ENCODE data around the gene MRC1.

Gene MRC1

DNA sequence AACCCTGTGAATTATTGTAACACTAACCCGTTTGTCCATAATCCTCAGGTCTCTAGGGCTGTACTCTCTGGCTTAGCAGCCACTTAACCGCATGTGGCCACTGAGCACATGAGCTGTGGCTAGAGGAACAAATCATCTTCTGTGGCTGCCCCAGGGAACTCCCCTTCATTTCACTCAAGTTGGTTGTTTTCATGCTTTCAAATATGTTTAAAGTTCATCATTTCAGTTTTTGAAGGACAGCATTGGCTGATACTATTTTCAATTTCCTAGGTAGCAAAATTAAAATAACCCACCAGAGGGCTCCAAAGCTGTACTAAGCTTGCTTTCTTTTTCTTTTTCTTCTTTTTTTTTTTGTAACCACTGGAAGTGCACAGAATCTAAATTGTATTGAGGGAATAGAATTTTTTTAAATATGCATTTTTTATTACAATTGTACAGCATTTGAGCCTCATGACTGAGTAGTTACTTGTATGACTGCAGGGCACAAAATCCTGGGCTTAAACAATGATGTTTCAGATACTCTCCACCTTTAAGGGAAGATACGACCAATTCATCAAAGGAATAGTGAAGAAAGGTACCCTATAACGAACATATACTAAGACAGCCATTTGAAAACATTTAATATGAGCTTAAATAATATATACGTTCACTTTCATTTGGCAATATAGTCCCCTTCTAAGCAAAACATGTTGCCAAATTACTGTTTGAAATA, 38.6 kb downstream of the MRC1 start:
- TF ChIP-seq ZNF654 (tag by site-specific recombination; IDR thresholded peaks at IDR 0.05; ENCODE audit: low read depth) = peak; percentile 72
- no peak for TF ChIP-seq ZNF426 (tag by site-specific recombination; IDR thresholded peaks at IDR 0.05)
- no peaks in the 10 kb centered on the region for H3K4me1 ChIP-seq (ENCODE audit: control insufficient read depth, insufficient read depth, low read length)
- POLR2A ChIA-PET = no interaction called here
- no peaks in the 10 kb centered on the region for H3K9me3 ChIP-seq (ENCODE audit: control insufficient read depth, insufficient read depth, low read depth, low read length)
- H3K27ac ChIP-seq (ENCODE audit: extremely low read depth, low read depth, low read length) = no peak overlapping the region
- CTCF ChIA-PET = interaction anchor here (0.5 to 4.0 kb wide), 16 partner anchors 9 to 465 kb away, joined by 3 to 16 read pairs (median 4); no protein-coding TSS in a partner anchor
- no peaks in the 10 kb centered on the region for H3K36me3 ChIP-seq (ENCODE audit: control insufficient read depth in 2 of 2, insufficient read depth in 1 of 2, low read length in 2 of 2)
- H3K4me3 ChIP-seq (ENCODE audit: low read depth, low read length) = no peak overlapping the region

DNA sequence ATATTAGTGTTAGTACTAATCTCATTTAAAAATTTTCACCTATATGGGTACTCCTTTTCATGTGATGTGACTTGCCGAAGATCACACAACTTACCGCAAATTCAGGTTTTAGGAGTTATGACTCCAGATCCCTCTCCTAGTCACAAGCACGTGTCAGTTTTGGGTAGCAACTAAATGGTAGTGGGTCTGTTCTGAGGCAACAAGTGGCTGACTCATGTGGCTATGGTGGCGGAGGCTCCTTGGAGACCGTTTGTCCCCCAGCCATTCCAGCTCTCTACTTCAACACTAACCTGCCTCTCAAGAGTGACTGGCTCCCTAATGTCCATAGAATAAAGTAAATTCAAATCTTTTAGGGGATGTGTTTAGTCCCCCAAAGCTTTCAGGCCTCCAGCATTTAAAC, 39.5 kb downstream of the MRC1 start:
- CTCF ChIA-PET = interaction anchor here (1.3 to 4.0 kb wide), 8 partner anchors 10 to 390 kb away, joined by 3 to 16 read pairs (median 8); no protein-coding TSS in a partner anchor
- POLR2A ChIA-PET = no interaction called here
- Histone ChIP-seq H3K36me3 (ENCODE audit: control insufficient read depth in 2 of 2, insufficient read depth in 1 of 2, low read length in 2 of 2) (no peaks in the 10 kb centered on the region), H3K4me1 (ENCODE audit: control insufficient read depth, insufficient read depth, low read length) (no peaks in the 10 kb centered on the region), H3K4me3 (ENCODE audit: low read depth, low read length) (no peak overlapping the region), H3K27ac (ENCODE audit: extremely low read depth, low read depth, low read length) (no peak overlapping the region), H3K9me3 (ENCODE audit: control insufficient read depth, insufficient read depth, low read depth, low read length) (no peaks in the 10 kb centered on the region)
- no peak for TF ChIP-seq ZNF133 (tag by site-specific recombination; IDR thresholded peaks at IDR 0.05)
- peak; percentile 87 for TF ChIP-seq SCRT2 (tag by site-specific recombination; IDR thresholded peaks at IDR 0.05)
- peak; percentile 44 for TF ChIP-seq SCRT1 (tag by site-specific recombination; IDR thresholded peaks at IDR 0.05; ENCODE audit: borderline replicate concordance)
- no peak for TF ChIP-seq ZNF239 (tag by site-specific recombination; IDR thresholded peaks at IDR 0.05)
- TF ChIP-seq ZXDB (tag by site-specific recombination; IDR thresholded peaks at IDR 0.05) = no peak

DNA sequence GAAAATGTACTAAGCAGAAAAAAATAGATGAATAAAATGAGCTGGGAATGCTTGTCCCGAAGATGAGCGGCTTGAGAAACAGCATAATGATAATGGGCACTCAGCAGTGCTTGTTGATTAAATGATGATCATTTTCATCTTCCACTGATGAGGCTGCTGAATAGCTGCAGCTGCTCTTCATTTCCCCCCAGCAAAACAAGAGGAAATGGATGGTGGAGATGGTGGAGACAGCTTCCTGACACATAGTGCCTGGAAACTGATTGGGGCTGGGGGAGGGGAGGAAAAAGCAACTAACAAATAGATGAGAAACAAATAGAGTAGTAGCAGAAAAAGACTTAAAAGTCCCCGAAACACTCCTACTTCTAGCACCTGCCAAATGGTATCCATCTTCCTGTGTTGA, 41.4 kb downstream of the MRC1 start:
- no peak overlapping the region for H3K4me3 ChIP-seq (ENCODE audit: low read depth, low read length)
- H3K4me1 ChIP-seq (ENCODE audit: control insufficient read depth, insufficient read depth, low read length) = no peaks in the 10 kb centered on the region
- TF ChIP-seq ZNF768 (tag by site-specific recombination; IDR thresholded peaks at IDR 0.05) (no peak), ZNF514 (tag by site-specific recombination; IDR thresholded peaks at IDR 0.05) (no peak), ZNF555 (tag by site-specific recombination; conservative IDR thresholded peaks at IDR 0.05) (no peak), HOXC10 (CRISPR knock-in tag; IDR thresholded peaks at IDR 0.05) (no peak), ZNF266 (tag by site-specific recombination; IDR thresholded peaks at IDR 0.05; ENCODE audit: low read depth) (no peak), ZIC2 (tag by site-specific recombination; IDR thresholded peaks at IDR 0.05) (no peak), GLIS1 (tag by site-specific recombination; IDR thresholded peaks at IDR 0.05) (no peak), WT1 (tag by site-specific recombination; IDR thresholded peaks at IDR 0.05) (no peak), ZNF658 (tag by site-specific recombination; IDR thresholded peaks at IDR 0.05) (no peak), ZNF223 (tag by site-specific recombination; IDR thresholded peaks at IDR 0.05) (no peak), ZNF654 (tag by site-specific recombination; IDR thresholded peaks at IDR 0.05; ENCODE audit: low read depth) (no peak), PRDM1 (tag by site-specific recombination; IDR thresholded peaks at IDR 0.05) (no peak), ZNF837 (tag by site-specific recombination; IDR thresholded peaks at IDR 0.05) (no peak)
- TF ChIP-seq, protein P1, sequence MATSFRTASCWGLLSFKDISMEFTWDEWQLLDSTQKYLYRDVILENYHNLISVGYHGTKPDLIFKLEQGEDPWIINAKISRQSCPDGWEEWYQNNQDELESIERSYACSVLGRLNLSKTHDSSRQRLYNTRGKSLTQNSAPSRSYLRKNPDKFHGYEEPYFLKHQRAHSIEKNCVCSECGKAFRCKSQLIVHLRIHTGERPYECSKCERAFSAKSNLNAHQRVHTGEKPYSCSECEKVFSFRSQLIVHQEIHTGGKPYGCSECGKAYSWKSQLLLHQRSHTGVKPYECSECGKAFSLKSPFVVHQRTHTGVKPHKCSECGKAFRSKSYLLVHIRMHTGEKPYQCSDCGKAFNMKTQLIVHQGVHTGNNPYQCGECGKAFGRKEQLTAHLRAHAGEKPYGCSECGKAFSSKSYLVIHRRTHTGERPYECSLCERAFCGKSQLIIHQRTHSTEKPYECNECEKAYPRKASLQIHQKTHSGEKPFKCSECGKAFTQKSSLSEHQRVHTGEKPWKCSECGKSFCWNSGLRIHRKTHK (tag by site-specific recombination; IDR thresholded peaks at IDR 0.05) = no peak
- TF ChIP-seq, protein P2, sequence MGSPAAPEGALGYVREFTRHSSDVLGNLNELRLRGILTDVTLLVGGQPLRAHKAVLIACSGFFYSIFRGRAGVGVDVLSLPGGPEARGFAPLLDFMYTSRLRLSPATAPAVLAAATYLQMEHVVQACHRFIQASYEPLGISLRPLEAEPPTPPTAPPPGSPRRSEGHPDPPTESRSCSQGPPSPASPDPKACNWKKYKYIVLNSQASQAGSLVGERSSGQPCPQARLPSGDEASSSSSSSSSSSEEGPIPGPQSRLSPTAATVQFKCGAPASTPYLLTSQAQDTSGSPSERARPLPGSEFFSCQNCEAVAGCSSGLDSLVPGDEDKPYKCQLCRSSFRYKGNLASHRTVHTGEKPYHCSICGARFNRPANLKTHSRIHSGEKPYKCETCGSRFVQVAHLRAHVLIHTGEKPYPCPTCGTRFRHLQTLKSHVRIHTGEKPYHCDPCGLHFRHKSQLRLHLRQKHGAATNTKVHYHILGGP (tag by site-specific recombination; IDR thresholded peaks at IDR 0.05) = no peak
- TF ChIP-seq, protein P3, sequence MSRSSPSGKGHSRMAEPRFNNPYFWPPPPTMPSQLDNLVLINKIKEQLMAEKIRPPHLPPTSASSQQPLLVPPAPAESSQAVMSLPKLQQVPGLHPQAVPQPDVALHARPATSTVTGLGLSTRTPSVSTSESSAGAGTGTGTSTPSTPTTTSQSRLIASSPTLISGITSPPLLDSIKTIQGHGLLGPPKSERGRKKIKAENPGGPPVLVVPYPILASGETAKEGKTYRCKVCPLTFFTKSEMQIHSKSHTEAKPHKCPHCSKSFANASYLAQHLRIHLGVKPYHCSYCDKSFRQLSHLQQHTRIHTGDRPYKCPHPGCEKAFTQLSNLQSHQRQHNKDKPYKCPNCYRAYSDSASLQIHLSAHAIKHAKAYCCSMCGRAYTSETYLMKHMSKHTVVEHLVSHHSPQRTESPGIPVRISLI (tag by site-specific recombination; IDR thresholded peaks at IDR 0.05) = no peak
- TF ChIP-seq, protein P4, sequence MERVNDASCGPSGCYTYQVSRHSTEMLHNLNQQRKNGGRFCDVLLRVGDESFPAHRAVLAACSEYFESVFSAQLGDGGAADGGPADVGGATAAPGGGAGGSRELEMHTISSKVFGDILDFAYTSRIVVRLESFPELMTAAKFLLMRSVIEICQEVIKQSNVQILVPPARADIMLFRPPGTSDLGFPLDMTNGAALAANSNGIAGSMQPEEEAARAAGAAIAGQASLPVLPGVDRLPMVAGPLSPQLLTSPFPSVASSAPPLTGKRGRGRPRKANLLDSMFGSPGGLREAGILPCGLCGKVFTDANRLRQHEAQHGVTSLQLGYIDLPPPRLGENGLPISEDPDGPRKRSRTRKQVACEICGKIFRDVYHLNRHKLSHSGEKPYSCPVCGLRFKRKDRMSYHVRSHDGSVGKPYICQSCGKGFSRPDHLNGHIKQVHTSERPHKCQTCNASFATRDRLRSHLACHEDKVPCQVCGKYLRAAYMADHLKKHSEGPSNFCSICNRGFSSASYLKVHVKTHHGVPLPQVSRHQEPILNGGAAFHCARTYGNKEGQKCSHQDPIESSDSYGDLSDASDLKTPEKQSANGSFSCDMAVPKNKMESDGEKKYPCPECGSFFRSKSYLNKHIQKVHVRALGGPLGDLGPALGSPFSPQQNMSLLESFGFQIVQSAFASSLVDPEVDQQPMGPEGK (tag by site-specific recombination; IDR thresholded peaks at IDR 0.05) = no peak
- no peak overlapping the region for H3K27ac ChIP-seq (ENCODE audit: extremely low read depth, low read depth, low read length)
- no peaks in the 10 kb centered on the region for H3K9me3 ChIP-seq (ENCODE audit: control insufficient read depth, insufficient read depth, low read depth, low read length)
- ChIA-PET CTCF (interaction anchor here (0.6 to 4.0 kb wide), 10 partner anchors 24 to 1993 kb away, joined by 3 to 16 read pairs (median 3); no protein-coding TSS in a partner anchor), POLR2A (no interaction called here)
- H3K36me3 ChIP-seq (ENCODE audit: control insufficient read depth in 2 of 2, insufficient read depth in 1 of 2, low read length in 2 of 2) = no peaks in the 10 kb centered on the region

All from HEK293 (cell line).